HG03060 (cell line): ENCODE results near the gene GPR137C.
"Not testable (repeated sequence)": the region's sequence is repeated elsewhere in the genome, so short reads cannot be mapped to it uniquely, and the experiment has no call there.

ENCODE experiments used
- ATAC-seq: cut with Tn5 transposase; IDR thresholded peaks from one replicate; pipeline ENCODE4 v1.9.1; 2021; ENCODE audit warnings: low read depth, moderate number of reproducible peaks; ENCODE audit not compliant: unreplicated experiment

GPR137C gene

GRCh38 chr14:52558688-52559087 is 6.1 kb downstream of the GPR137C start:
- no peak for ATAC-seq

GRCh38 chr14:52563120-52563519 is 10.5 kb downstream of the GPR137C start:
- no peak for ATAC-seq

- ATAC-seq = not testable (repeated sequence)
Measured at GRCh38 chr14:52568454-52568853, 15.8 kb downstream of the GPR137C start.

- no peak for ATAC-seq
Measured at GRCh38 chr14:52575858-52576257, 23.2 kb downstream of the GPR137C start.

GRCh38 chr14:52583544-52583943 is 30.9 kb downstream of the GPR137C start:
- no peak for ATAC-seq

GRCh38 chr14:52589646-52590045 is 37.0 kb downstream of the GPR137C start:
- ATAC-seq = no peak

- ATAC-seq = no peak
Measured at GRCh38 chr14:52590318-52590717, 37.7 kb downstream of the GPR137C start.

- no peak for ATAC-seq
Measured at GRCh38 chr14:52596320-52596719, 43.7 kb downstream of the GPR137C start.

GRCh38 chr14:52596861-52597260 is 44.2 kb downstream of the GPR137C start:
- no peak for ATAC-seq

GRCh38 chr14:52598568-52598967 is 45.9 kb downstream of the GPR137C start:
- ATAC-seq = no peak

GRCh38 chr14:52599974-52600373 is 47.3 kb downstream of the GPR137C start:
- no peak for ATAC-seq

GRCh38 chr14:52602131-52602530 is 49.5 kb downstream of the GPR137C start:
- no peak for ATAC-seq

- no peak for ATAC-seq
Measured at GRCh38 chr14:52607061-52607460, 54.4 kb downstream of the GPR137C start.

GRCh38 chr14:52609445-52610044 is 56.9 kb downstream of the GPR137C start:
- ATAC-seq = no peak

- no peak for ATAC-seq
Measured at GRCh38 chr14:52610187-52610586, 57.6 kb downstream of the GPR137C start.

- no peak for ATAC-seq
Measured at GRCh38 chr14:52618602-52619001, 66.0 kb downstream of the GPR137C start.

- ATAC-seq = no peak
Measured at GRCh38 chr14:52619687-52620086, 67.1 kb downstream of the GPR137C start.

GRCh38 chr14:52640137-52640536 is 87.5 kb downstream of the GPR137C start:
- ATAC-seq = no peak

GRCh38 chr14:52641745-52642144 is 89.1 kb downstream of the GPR137C start:
- no peak for ATAC-seq

GRCh38 chr14:52649511-52649910 is 96.9 kb downstream of the GPR137C start:
- no peak for ATAC-seq

GRCh38 chr14:52650774-52651173 is 98.1 kb downstream of the GPR137C start:
- no peak for ATAC-seq

GRCh38 chr14:52656905-52657304 is 104.3 kb downstream of the GPR137C start:
- no peak for ATAC-seq

GRCh38 chr14:52660325-52660724 is 107.7 kb downstream of the GPR137C start:
- ATAC-seq = no peak
